Measurements from ENCODE around the gene SSX4.
"Not testable (repeated sequence)": the region's sequence is repeated elsewhere in the genome, so short reads cannot be mapped to it uniquely, and the experiment has no call there.

DNA sequence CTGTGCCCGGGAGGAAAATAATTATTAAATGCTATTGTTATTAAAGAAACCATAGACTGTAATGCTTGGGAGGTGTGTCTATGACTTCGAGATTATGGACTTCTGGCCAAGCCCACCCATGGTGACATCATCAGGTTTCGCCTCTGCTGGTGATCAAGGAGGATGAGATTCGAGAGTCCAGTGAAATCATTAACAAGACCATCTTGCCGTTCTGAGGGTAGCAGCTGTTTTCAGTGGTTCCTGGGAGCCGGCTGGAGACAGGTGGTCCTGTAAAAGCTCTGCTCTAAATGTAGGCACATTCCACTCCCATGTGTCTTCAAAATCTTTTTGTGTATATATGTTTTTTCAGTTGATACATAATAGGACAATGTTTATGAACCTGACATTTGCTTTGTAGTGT is 24.1 kb upstream of the SSX4 start:
- not testable (repeated sequence) for TF ChIP-seq TCF7 (CRISPR knock-in tag; IDR thresholded peaks at IDR 0.05; ENCODE audit: low read depth); CREB1 (CRISPR knock-in tag; IDR thresholded peaks at IDR 0.05); SMAD4 (CRISPR knock-in tag; IDR thresholded peaks at IDR 0.05); JAZF1 (CRISPR knock-in tag; IDR thresholded peaks at IDR 0.05); SP1 (CRISPR knock-in tag; conservative IDR thresholded peaks at IDR 0.05); JUN (CRISPR knock-in tag; IDR thresholded peaks at IDR 0.05)
- TF ChIP-seq, protein P1, sequence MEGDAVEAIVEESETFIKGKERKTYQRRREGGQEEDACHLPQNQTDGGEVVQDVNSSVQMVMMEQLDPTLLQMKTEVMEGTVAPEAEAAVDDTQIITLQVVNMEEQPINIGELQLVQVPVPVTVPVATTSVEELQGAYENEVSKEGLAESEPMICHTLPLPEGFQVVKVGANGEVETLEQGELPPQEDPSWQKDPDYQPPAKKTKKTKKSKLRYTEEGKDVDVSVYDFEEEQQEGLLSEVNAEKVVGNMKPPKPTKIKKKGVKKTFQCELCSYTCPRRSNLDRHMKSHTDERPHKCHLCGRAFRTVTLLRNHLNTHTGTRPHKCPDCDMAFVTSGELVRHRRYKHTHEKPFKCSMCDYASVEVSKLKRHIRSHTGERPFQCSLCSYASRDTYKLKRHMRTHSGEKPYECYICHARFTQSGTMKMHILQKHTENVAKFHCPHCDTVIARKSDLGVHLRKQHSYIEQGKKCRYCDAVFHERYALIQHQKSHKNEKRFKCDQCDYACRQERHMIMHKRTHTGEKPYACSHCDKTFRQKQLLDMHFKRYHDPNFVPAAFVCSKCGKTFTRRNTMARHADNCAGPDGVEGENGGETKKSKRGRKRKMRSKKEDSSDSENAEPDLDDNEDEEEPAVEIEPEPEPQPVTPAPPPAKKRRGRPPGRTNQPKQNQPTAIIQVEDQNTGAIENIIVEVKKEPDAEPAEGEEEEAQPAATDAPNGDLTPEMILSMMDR (IDR thresholded peaks at IDR 0.05) = not testable (repeated sequence)
- TF ChIP-seq, protein P2, sequence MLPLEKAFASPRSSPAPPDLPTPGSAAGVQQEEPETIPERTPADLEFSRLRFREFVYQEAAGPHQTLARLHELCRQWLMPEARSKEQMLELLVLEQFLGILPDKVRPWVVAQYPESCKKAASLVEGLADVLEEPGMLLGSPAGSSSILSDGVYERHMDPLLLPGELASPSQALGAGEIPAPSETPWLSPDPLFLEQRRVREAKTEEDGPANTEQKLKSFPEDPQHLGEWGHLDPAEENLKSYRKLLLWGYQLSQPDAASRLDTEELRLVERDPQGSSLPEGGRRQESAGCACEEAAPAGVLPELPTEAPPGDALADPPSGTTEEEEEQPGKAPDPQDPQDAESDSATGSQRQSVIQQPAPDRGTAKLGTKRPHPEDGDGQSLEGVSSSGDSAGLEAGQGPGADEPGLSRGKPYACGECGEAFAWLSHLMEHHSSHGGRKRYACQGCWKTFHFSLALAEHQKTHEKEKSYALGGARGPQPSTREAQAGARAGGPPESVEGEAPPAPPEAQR (CRISPR knock-in tag; IDR thresholded peaks at IDR 0.05) = not testable (repeated sequence)
- TF ChIP-seq, protein P3, sequence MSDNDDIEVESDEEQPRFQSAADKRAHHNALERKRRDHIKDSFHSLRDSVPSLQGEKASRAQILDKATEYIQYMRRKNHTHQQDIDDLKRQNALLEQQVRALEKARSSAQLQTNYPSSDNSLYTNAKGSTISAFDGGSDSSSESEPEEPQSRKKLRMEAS (CRISPR knock-in tag; IDR thresholded peaks at IDR 0.05) = not testable (repeated sequence)
- TF ChIP-seq, protein P4, sequence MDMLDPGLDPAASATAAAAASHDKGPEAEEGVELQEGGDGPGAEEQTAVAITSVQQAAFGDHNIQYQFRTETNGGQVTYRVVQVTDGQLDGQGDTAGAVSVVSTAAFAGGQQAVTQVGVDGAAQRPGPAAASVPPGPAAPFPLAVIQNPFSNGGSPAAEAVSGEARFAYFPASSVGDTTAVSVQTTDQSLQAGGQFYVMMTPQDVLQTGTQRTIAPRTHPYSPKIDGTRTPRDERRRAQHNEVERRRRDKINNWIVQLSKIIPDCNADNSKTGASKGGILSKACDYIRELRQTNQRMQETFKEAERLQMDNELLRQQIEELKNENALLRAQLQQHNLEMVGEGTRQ (CRISPR knock-in tag; IDR thresholded peaks at IDR 0.05) = not testable (repeated sequence)
- TF ChIP-seq, protein P5, sequence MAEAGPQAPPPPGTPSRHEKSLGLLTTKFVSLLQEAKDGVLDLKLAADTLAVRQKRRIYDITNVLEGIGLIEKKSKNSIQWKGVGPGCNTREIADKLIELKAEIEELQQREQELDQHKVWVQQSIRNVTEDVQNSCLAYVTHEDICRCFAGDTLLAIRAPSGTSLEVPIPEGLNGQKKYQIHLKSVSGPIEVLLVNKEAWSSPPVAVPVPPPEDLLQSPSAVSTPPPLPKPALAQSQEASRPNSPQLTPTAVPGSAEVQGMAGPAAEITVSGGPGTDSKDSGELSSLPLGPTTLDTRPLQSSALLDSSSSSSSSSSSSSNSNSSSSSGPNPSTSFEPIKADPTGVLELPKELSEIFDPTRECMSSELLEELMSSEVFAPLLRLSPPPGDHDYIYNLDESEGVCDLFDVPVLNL (CRISPR knock-in tag; IDR thresholded peaks at IDR 0.05; ENCODE audit: borderline replicate concordance, low read depth) = not testable (repeated sequence)
- TF ChIP-seq, protein P6, sequence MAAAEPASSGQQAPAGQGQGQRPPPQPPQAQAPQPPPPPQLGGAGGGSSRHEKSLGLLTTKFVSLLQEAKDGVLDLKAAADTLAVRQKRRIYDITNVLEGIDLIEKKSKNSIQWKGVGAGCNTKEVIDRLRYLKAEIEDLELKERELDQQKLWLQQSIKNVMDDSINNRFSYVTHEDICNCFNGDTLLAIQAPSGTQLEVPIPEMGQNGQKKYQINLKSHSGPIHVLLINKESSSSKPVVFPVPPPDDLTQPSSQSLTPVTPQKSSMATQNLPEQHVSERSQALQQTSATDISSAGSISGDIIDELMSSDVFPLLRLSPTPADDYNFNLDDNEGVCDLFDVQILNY (CRISPR knock-in tag; IDR thresholded peaks at IDR 0.05) = not testable (repeated sequence)
